H4 (cell line): Measurements from ENCODE around the gene FLYWCH1. TPM values are rescaled to one million over a fixed set of nuclear protein-coding genes. Genes with fewer than 3 reads are reported as not detected.

Source experiments
- DNase-seq: peaks from one replicate; pipeline ENCODE4 v3.0.0-alpha.2; 2015; ENCODE audit warnings: low spot score
- total RNA-seq: library from RNA; depleted of rRNA; stranded (reverse); fragments of >200 nt; shearing (Covaris generic); gene quantifications from 2 replicates; pipeline ENCODE4 v1.2.3, GENCODE V29; 2014; rRNA removed

Gene FLYWCH1
- total RNA-seq = 9.1 and 13.1 TPM in 2 replicates

GRCh38 chr16:2911638-2912329, at the start of gene FLYWCH1:
Gene FLYWCH1 (plus strand): TSS chr16:2911931. CDS start chr16:2929686, 17,755 bp downstream.
- peak; percentile 97 for DNase-seq

- no peak for DNase-seq
Measured at GRCh38 chr16:2865651-2866050, 46.1 kb upstream of the FLYWCH1 start.

GRCh38 chr16:2866431-2866830, 45.3 kb upstream of the FLYWCH1 start:
- DNase-seq = no peak

GRCh38 chr16:2867661-2867986, 44.1 kb upstream of the FLYWCH1 start:
- DNase-seq = no peak

- DNase-seq = peak; percentile 95
Measured at GRCh38 chr16:2867987-2868789, 43.5 kb upstream of the FLYWCH1 start.

GRCh38 chr16:2871926-2872325, 39.8 kb upstream of the FLYWCH1 start:
- DNase-seq = no peak

- DNase-seq = no peak
Measured at GRCh38 chr16:2874032-2874911, 37.5 kb upstream of the FLYWCH1 start.

- peak; percentile 67 for DNase-seq
Measured at GRCh38 chr16:2874912-2875362, 36.8 kb upstream of the FLYWCH1 start.

GRCh38 chr16:2879854-2880508, 31.8 kb upstream of the FLYWCH1 start:
- DNase-seq = no peak

GRCh38 chr16:2881783-2882649, 29.7 kb upstream of the FLYWCH1 start:
- no peak for DNase-seq

- DNase-seq = peak; percentile 99
Measured at GRCh38 chr16:2882650-2883457, 28.9 kb upstream of the FLYWCH1 start, which contains the start of gene FLYWCH2. Gene FLYWCH2 (plus strand): TSS chr16:2883215. CDS start chr16:2896450, 13,235 bp downstream.

- DNase-seq = no peak
Measured at GRCh38 chr16:2883458-2883908, 28.2 kb upstream of the FLYWCH1 start.

GRCh38 chr16:2884041-2884451, 27.7 kb upstream of the FLYWCH1 start:
- DNase-seq = no peak

- no peak for DNase-seq
Measured at GRCh38 chr16:2894231-2894630, 17.5 kb upstream of the FLYWCH1 start.

- DNase-seq = peak; percentile 38
Measured at GRCh38 chr16:2895813-2896212, 15.9 kb upstream of the FLYWCH1 start.

- no peak for DNase-seq
Measured at GRCh38 chr16:2896480-2897010, 15.2 kb upstream of the FLYWCH1 start.

- no peak for DNase-seq
Measured at GRCh38 chr16:2897110-2897509, 14.6 kb upstream of the FLYWCH1 start.

- no peak for DNase-seq
Measured at GRCh38 chr16:2898831-2899563, 12.7 kb upstream of the FLYWCH1 start.
